Neural cell (in vitro differentiated cells): ENCODE data around the gene COL4A2. TPM values are rescaled to one million over a fixed set of nuclear protein-coding genes. Genes with fewer than 3 reads are reported as not detected.

Experiments used
- H2AFZ ChIP-seq: fragments of 200-600, 300-800 bp; sonication (generic), shearing (Covaris generic); 2 replicates; pipeline ENCODE4 v1.6.0; 2014; ENCODE audit warnings: low read depth, mild to moderate bottlenecking, antibody characterized with exemption, low read length, moderate library complexity
- H3F3A ChIP-seq: fragments of 200-600 bp; shearing (Covaris generic); 2 replicates; pipeline ENCODE4 v1.6.1; 2016; ENCODE audit warnings: mild to moderate bottlenecking, moderate library complexity, mixed read lengths, antibody characterized with exemption, low read length; ENCODE audit not compliant: insufficient read depth, poor library complexity, severe bottlenecking
- H3K27ac ChIP-seq: fragments of 200-600, 300-800 bp; sonication (generic), shearing (Covaris generic); 2 replicates; pipeline ENCODE4 v1.5.1; 2014; ENCODE audit warnings: mild to moderate bottlenecking, low read length, moderate library complexity
- H3K27me3 ChIP-seq: fragments of 300-800, 200-600 bp; sonication (generic), shearing (Covaris generic); 2 replicates; pipeline ENCODE4 v1.6.0; 2014; ENCODE audit warnings: mild to moderate bottlenecking, low read depth, low read length, moderate library complexity; ENCODE audit not compliant: insufficient read depth
- H3K36me3 ChIP-seq: fragments of 300-800, 200-600 bp; sonication (generic), shearing (Covaris generic); 2 replicates; pipeline ENCODE4 v1.5.1; 2014; ENCODE audit warnings: mild to moderate bottlenecking, antibody characterized with exemption, low read length, moderate library complexity; ENCODE audit not compliant: insufficient read depth
- H3K4me2 ChIP-seq: fragments of 300-800, 200-600 bp; sonication (generic), shearing (Covaris generic); 2 replicates; pipeline ENCODE4 v1.6.0; 2014; ENCODE audit warnings: mild to moderate bottlenecking, low read length
- H3K4me3 ChIP-seq: fragments of 300-800, 200-600 bp; sonication (generic), shearing (Covaris generic); 2 replicates; pipeline ENCODE4 v1.5.1; 2014; ENCODE audit warnings: mild to moderate bottlenecking, low read length, moderate library complexity
- H3K79me2 ChIP-seq: fragments of 200-600 bp; shearing (Covaris generic); replicated peaks from 2 replicates; pipeline ENCODE4 v1.6.0; 2014; ENCODE audit warnings: mild to moderate bottlenecking, low read length, moderate library complexity; ENCODE audit not compliant: insufficient read depth
- H3K9ac ChIP-seq: fragments of 300-800, 200-600 bp; sonication (generic), shearing (Covaris generic); 2 replicates; pipeline ENCODE4 v1.6.1; 2016; ENCODE audit warnings: mild to moderate bottlenecking, low read length, mixed read lengths
- H3K9me2 ChIP-seq: fragments of 200-600 bp; shearing (Covaris generic); 2 replicates; pipeline ENCODE4 v1.6.1; 2016; ENCODE audit warnings: mild to moderate bottlenecking, low read length, mixed read lengths; ENCODE audit not compliant: insufficient read depth
- H3K9me3 ChIP-seq: fragments of 200-600, 300-800 bp; sonication (generic), shearing (Covaris generic); 2 replicates; pipeline ENCODE4 v1.6.1; 2016; ENCODE audit warnings: mild to moderate bottlenecking, mixed run types, low read length, moderate library complexity, mixed read lengths
- H4K20me1 ChIP-seq: fragments of 200-600 bp; shearing (Covaris generic); 2 replicates; pipeline ENCODE4 v1.6.1; 2016; ENCODE audit warnings: mild to moderate bottlenecking, mixed run types; ENCODE audit not compliant: insufficient read depth
- EP300 ChIP-seq: fragments of 450-650 bp; conservative IDR thresholded peaks from 2 replicates; pipeline ENCODE4 v1.6.1; 2014; ENCODE audit warnings: antibody characterized with exemption, mild to moderate bottlenecking, moderate library complexity; ENCODE audit not compliant: poor library complexity, severe bottlenecking
- EZH2 ChIP-seq: fragments of 200-600, 300-800 bp; shearing (Covaris generic), sonication (generic); IDR thresholded peaks from 2 replicates; pipeline ENCODE4 v1.6.1; 2014; ENCODE audit warnings: antibody characterized with exemption, low read length, borderline replicate concordance, mild to moderate bottlenecking; ENCODE audit not compliant: insufficient read depth, poor library complexity, severe bottlenecking
- MXI1 ChIP-seq: fragments of 450-650 bp; conservative IDR thresholded peaks from 2 replicates; pipeline ENCODE4 v1.6.1; 2014; ENCODE audit warnings: antibody characterized with exemption, mild to moderate bottlenecking; ENCODE audit not compliant: poor library complexity, severe bottlenecking
- POLR2AphosphoS5 ChIP-seq: IDR thresholded peaks from 2 replicates; pipeline ENCODE4 v1.6.1; 2012
- RAD21 ChIP-seq: fragments of 450-650 bp; conservative IDR thresholded peaks from 2 replicates; pipeline ENCODE4 v1.6.1; 2014; ENCODE audit warnings: antibody characterized with exemption, mild to moderate bottlenecking, moderate library complexity
- SMC3 ChIP-seq: fragments of 450-650 bp; conservative IDR thresholded peaks from 2 replicates; pipeline ENCODE4 v1.6.1; 2014; ENCODE audit warnings: antibody characterized with exemption, mild to moderate bottlenecking, moderate library complexity; ENCODE audit not compliant: poor library complexity
- TAF1 ChIP-seq: IDR thresholded peaks from 2 replicates; pipeline ENCODE4 v1.6.1; 2012; ENCODE audit warnings: low read depth
- polyA plus RNA-seq: library from polyadenylated mRNA; depleted of rRNA; stranded (reverse); fragments of >200 nt; gene quantifications from 2 replicates; pipeline ENCODE4 v1.2.3, GENCODE V29; 2014
- TF ChIP-seq, protein P1 (sequence below): IDR thresholded peaks from 2 replicates; pipeline ENCODE4 v1.6.1; 2012; ENCODE audit warnings: borderline replicate concordance
- TF ChIP-seq, protein P2 (sequence below): fragments of 450-650 bp; IDR thresholded peaks from 2 replicates; pipeline ENCODE4 v1.5.1; 2014; ENCODE audit warnings: antibody characterized with exemption, mild to moderate bottlenecking, moderate library complexity; ENCODE audit not compliant: poor library complexity, severe bottlenecking

The COL4A2 gene
- polyA plus RNA-seq, 1 donor from 2014 or later = 30.8 TPM

DNA sequence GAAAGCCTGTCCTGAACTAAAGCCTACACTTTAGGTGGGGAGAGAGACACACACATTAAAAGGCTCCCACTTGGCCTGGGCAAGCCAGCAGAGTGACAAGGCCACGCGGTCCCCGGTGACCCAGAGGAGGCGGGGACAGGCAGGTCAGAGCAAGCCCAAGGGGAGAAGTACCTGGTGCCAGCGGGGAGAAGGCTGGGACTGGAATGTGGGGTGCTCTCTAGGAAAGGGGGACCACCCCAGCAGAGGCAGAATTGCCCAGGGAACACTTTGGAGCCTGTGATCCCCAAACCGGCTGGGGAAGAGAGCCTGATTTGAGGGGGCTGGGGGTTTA lies 172.1 kb downstream of the COL4A2 start:
- Histone ChIP-seq H4K20me1 (no peaks in the 10 kb centered on the region), H3K4me2 (no peak overlapping the region), H3F3A (no peaks in the 10 kb centered on the region), H3K9ac (no peak overlapping the region), H3K9me2 (no peaks in the 10 kb centered on the region), H3K9me3 (no peaks in the 10 kb centered on the region), H2AFZ (no peak overlapping the region), H3K27me3 (no peaks in the 10 kb centered on the region), H3K79me2 (no peaks in the 10 kb centered on the region), H3K27ac (no peak overlapping the region), H3K36me3 (no peaks in the 10 kb centered on the region), H3K4me3 (no peak overlapping the region)
- TF ChIP-seq EZH2 = no peak
- TF ChIP-seq RAD21 = no peak
- TF ChIP-seq, protein P1, sequence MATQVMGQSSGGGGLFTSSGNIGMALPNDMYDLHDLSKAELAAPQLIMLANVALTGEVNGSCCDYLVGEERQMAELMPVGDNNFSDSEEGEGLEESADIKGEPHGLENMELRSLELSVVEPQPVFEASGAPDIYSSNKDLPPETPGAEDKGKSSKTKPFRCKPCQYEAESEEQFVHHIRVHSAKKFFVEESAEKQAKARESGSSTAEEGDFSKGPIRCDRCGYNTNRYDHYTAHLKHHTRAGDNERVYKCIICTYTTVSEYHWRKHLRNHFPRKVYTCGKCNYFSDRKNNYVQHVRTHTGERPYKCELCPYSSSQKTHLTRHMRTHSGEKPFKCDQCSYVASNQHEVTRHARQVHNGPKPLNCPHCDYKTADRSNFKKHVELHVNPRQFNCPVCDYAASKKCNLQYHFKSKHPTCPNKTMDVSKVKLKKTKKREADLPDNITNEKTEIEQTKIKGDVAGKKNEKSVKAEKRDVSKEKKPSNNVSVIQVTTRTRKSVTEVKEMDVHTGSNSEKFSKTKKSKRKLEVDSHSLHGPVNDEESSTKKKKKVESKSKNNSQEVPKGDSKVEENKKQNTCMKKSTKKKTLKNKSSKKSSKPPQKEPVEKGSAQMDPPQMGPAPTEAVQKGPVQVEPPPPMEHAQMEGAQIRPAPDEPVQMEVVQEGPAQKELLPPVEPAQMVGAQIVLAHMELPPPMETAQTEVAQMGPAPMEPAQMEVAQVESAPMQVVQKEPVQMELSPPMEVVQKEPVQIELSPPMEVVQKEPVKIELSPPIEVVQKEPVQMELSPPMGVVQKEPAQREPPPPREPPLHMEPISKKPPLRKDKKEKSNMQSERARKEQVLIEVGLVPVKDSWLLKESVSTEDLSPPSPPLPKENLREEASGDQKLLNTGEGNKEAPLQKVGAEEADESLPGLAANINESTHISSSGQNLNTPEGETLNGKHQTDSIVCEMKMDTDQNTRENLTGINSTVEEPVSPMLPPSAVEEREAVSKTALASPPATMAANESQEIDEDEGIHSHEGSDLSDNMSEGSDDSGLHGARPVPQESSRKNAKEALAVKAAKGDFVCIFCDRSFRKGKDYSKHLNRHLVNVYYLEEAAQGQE = no peak
- TF ChIP-seq SMC3 = no peak
- TF ChIP-seq TAF1 = no peak
- TF ChIP-seq, protein P2, sequence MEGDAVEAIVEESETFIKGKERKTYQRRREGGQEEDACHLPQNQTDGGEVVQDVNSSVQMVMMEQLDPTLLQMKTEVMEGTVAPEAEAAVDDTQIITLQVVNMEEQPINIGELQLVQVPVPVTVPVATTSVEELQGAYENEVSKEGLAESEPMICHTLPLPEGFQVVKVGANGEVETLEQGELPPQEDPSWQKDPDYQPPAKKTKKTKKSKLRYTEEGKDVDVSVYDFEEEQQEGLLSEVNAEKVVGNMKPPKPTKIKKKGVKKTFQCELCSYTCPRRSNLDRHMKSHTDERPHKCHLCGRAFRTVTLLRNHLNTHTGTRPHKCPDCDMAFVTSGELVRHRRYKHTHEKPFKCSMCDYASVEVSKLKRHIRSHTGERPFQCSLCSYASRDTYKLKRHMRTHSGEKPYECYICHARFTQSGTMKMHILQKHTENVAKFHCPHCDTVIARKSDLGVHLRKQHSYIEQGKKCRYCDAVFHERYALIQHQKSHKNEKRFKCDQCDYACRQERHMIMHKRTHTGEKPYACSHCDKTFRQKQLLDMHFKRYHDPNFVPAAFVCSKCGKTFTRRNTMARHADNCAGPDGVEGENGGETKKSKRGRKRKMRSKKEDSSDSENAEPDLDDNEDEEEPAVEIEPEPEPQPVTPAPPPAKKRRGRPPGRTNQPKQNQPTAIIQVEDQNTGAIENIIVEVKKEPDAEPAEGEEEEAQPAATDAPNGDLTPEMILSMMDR = no peak
- TF ChIP-seq EP300 = no peak
- TF ChIP-seq POLR2AphosphoS5 = no peak
- TF ChIP-seq MXI1 = no peak

DNA sequence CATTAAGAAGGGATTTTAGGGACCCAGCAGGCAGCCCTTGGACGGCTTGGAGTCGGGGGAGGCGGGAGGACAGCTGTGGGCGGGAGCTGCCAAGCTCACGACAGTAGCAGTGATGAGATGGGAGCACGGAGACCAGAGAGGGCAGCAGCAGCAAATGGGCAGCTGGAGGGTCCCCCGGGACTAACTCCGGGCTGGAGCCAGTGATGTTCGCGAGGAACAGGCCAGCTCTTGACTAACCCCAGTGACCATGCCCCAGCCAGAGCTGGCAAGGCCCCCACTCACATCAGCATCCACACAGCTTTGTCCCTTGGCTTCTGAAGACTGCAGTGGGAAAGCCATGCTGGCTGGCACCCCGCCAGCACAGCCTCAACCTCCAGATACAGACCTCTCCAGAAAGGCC lies 172.6 kb downstream of the COL4A2 start:
- no peak overlapping the region for H3K4me2 ChIP-seq
- no peaks in the 10 kb centered on the region for H3K9me2 ChIP-seq
- H3K9ac ChIP-seq = no peak overlapping the region
- no peaks in the 10 kb centered on the region for H3K27me3 ChIP-seq
- no peak overlapping the region for H3K4me3 ChIP-seq
- no peaks in the 10 kb centered on the region for H3K36me3 ChIP-seq
- TF ChIP-seq, protein P1 = no peak
- TF ChIP-seq SMC3 = no peak
- TF ChIP-seq RAD21 = no peak
- no peak for TF ChIP-seq TAF1
- no peak for TF ChIP-seq EP300
- no peak for TF ChIP-seq MXI1
- TF ChIP-seq, protein P2 = no peak
- H3K9me3 ChIP-seq = no peaks in the 10 kb centered on the region
- H3K79me2 ChIP-seq = no peaks in the 10 kb centered on the region
- no peaks in the 10 kb centered on the region for H3F3A ChIP-seq
- no peak overlapping the region for H3K27ac ChIP-seq
- H2AFZ ChIP-seq = no peak overlapping the region
- no peaks in the 10 kb centered on the region for H4K20me1 ChIP-seq
